HepG2 (cell line): ENCODE measurements around the gene MEIOB. TPM values are rescaled to one million over a fixed set of nuclear protein-coding genes. Genes with fewer than 3 reads are reported as not detected.

ENCODE experiments used
- AGO2 ChIP-seq: fragments of 200-400 bp; formaldehyde crosslinking; optimal IDR thresholded peaks from 2 replicates; pipeline ENCODE3; 2017; ENCODE audit warnings: mild to moderate bottlenecking, low read depth, low read length, moderate library complexity
- ARNTL ChIP-seq: sonication (generic); formaldehyde crosslinking; IDR thresholded peaks from 2 replicates; pipeline ENCODE4 v1.4.0; 2020; ENCODE audit warnings: mild to moderate bottlenecking, missing genetic modification reagents
- ATAD3A ChIP-seq: sonication (generic); formaldehyde crosslinking; IDR thresholded peaks from 2 replicates; pipeline ENCODE4 v1.4.0; 2020; ENCODE audit warnings: missing genetic modification reagents
- GABPB1 ChIP-seq: IDR thresholded peaks from 2 replicates; pipeline ENCODE4 v1.6.1; 2016; ENCODE audit warnings: mild to moderate bottlenecking, missing genetic modification reagents, moderate library complexity, missing compliant biosample characterization
- GATAD1 ChIP-seq: IDR thresholded peaks from 2 replicates; pipeline ENCODE4 v1.6.1; 2016; ENCODE audit warnings: missing genetic modification reagents, missing compliant biosample characterization
- HMG20A ChIP-seq: IDR thresholded peaks from 2 replicates; pipeline ENCODE4 v1.6.1; 2016; ENCODE audit warnings: borderline replicate concordance
- HMGXB4 ChIP-seq, 2 experiments: sonication (generic) in 1 of 2; formaldehyde crosslinking in 1 of 2; IDR thresholded peaks; 2 replicates each; pipeline versions ENCODE4 v1.4.0 to v1.6.1; 2018 to 2020; ENCODE audit warnings: missing genetic modification reagents in 2 of 2, borderline replicate concordance in 1 of 2, low read depth in 1 of 2, mild to moderate bottlenecking in 1 of 2, missing biosample characterization in 1 of 2
- HNRNPLL ChIP-seq: fragments of 200-400 bp; formaldehyde crosslinking; IDR thresholded peaks from 2 replicates; pipeline ENCODE4 v1.6.1; 2017; ENCODE audit warnings: mild to moderate bottlenecking, low read depth, low read length; ENCODE audit not compliant: poor library complexity, severe bottlenecking
- IKZF4 ChIP-seq: sonication (generic); formaldehyde crosslinking; IDR thresholded peaks from 2 replicates; pipeline ENCODE4 v1.5.1; 2020; ENCODE audit warnings: borderline replicate concordance, mild to moderate bottlenecking, low read depth, missing genetic modification reagents; ENCODE audit errors: not compliant biosample characterization
- MAFG ChIP-seq: sonication (generic); formaldehyde crosslinking; IDR thresholded peaks from 2 replicates; pipeline ENCODE4 v1.5.1; 2020; ENCODE audit warnings: mild to moderate bottlenecking, missing genetic modification reagents
- SMC3 ChIP-seq: IDR thresholded peaks from 2 replicates; pipeline ENCODE4 v1.6.1; 2011; ENCODE audit warnings: low read length, improper control_type of control experiment
- SP4 ChIP-seq: sonication (generic); formaldehyde crosslinking; IDR thresholded peaks from 2 replicates; pipeline ENCODE4 v1.8.1; 2023; ENCODE audit warnings: mild to moderate bottlenecking, missing genetic modification reagents
- STAT6 ChIP-seq: sonication (generic); formaldehyde crosslinking; IDR thresholded peaks from 2 replicates; pipeline ENCODE4 v1.4.0; 2020; ENCODE audit warnings: missing genetic modification reagents, mild to moderate bottlenecking, borderline replicate concordance
- ZFX ChIP-seq: sonication (generic); formaldehyde crosslinking; IDR thresholded peaks from 2 replicates; pipeline ENCODE4 v1.4.0; 2020; ENCODE audit warnings: mild to moderate bottlenecking, low read depth, missing genetic modification reagents, moderate library complexity
- ZNF138 ChIP-seq: sonication (generic); formaldehyde crosslinking; IDR thresholded peaks from 2 replicates; pipeline ENCODE4 v1.5.0; 2020; ENCODE audit warnings: mild to moderate bottlenecking, low read depth, missing genetic modification reagents
- ZNF503 ChIP-seq: sonication (generic); formaldehyde crosslinking; IDR thresholded peaks from 2 replicates; pipeline ENCODE4 v1.4.0; 2020; ENCODE audit warnings: missing genetic modification reagents
- ZNF788 ChIP-seq: sonication (generic); formaldehyde crosslinking; IDR thresholded peaks from 2 replicates; pipeline ENCODE4 v1.5.0; 2020; ENCODE audit warnings: mild to moderate bottlenecking, missing genetic modification reagents, borderline replicate concordance
- polyA plus RNA-seq, 8 experiments: library from polyadenylated mRNA; depleted of rRNA in 3 of 8; stranded (reverse) in 7 of 8; unstranded in 1 of 8; fragments of >200 nt; fragmentation: Illumina TruSeq in 4 of 8; extraction: Trizol in 4 of 8; gene quantifications; 2 replicates each; pipeline versions ENCODE4 v1.2.1 to v1.2.3, GENCODE V29; 2011 to 2016; ENCODE audit warnings: low read depth in 4 of 8, missing spikeins in 1 of 8, mixed read lengths in 1 of 8; ENCODE audit not compliant: insufficient read depth in 1 of 8
- total RNA-seq, 5 experiments: library from RNA; depleted of rRNA; stranded (reverse); fragments of >200 nt; fragmentation: Illumina TruSeq; extraction: Trizol; gene quantifications; 2 replicates each; pipeline ENCODE4 v1.2.3, GENCODE V29; 2016; ENCODE audit warnings: low read depth in 1 of 5

MEIOB gene
- total and polyA plus RNA-seq, 2 of the 13 experiments (the other 11 are each of a cell fraction or from before 2014, with no cell fraction given) = 0.17 TPM; not detected in 1

- TF ChIP-seq HMGXB4 (CRISPR knock-in tag; IDR thresholded peaks at IDR 0.05; ENCODE audit: borderline replicate concordance in 1 of 2, low read depth in 1 of 2) = peak; percentile 81 to 86
- peak; percentile 49 for TF ChIP-seq GABPB1 (CRISPR knock-in tag)
- TF ChIP-seq MAFG = no peak
- no peak for TF ChIP-seq STAT6
- TF ChIP-seq ATAD3A (CRISPR knock-in tag) = no peak
- no peak for TF ChIP-seq ZNF788
- peak; percentile 62; the same call in 1 of the 2 replicates for TF ChIP-seq SMC3
- no peak for TF ChIP-seq ZNF138 (CRISPR knock-in tag)
- TF ChIP-seq ZFX (CRISPR knock-in tag) = peak; percentile 39; the same call in 1 of the 2 replicates
- TF ChIP-seq IKZF4 = no peak
- TF ChIP-seq HMG20A (CRISPR knock-in tag) = no peak
- TF ChIP-seq HNRNPLL = no peak
- TF ChIP-seq AGO2 = peak; percentile 32
- no peak for TF ChIP-seq ARNTL (CRISPR knock-in tag)
- TF ChIP-seq GATAD1 (CRISPR knock-in tag) = peak; percentile 57
- no peak for TF ChIP-seq ZNF503 (CRISPR knock-in tag)
- peak; percentile 29; the same call in 1 of the 2 replicates for TF ChIP-seq SP4 (CRISPR knock-in tag)
These were observed 59.2 kb downstream of the MEIOB start (continued) for GRCh38 chr16:1812732-1813163.
